Upper lobe of left lung (tissue), 4 donors: ENCODE results near the gene PDLIM4.

Experiments used
- POLR2AphosphoS5 ChIP-seq, 2 donors: sonication (generic); formaldehyde crosslinking; IDR thresholded peaks; one replicate each; pipeline ENCODE4 v1.5.1; 2017; ENCODE audit warnings: antibody characterized with exemption in 2 of 2
- TF ChIP-seq, protein P1 (sequence below), 6 experiments: fragments of 450-650 bp in 4 of 6; fragments of 200-600 bp in 2 of 6; sonication (generic) in 2 of 6; IDR thresholded peaks; one replicate each; pipeline ENCODE4 v1.5.1; 2016 to 2019; ENCODE audit warnings: antibody characterized with exemption in 6 of 6

GRCh38 chr5:132274050-132274792 is 16.7 kb downstream of the PDLIM4 start:
- TF ChIP-seq, protein P1, sequence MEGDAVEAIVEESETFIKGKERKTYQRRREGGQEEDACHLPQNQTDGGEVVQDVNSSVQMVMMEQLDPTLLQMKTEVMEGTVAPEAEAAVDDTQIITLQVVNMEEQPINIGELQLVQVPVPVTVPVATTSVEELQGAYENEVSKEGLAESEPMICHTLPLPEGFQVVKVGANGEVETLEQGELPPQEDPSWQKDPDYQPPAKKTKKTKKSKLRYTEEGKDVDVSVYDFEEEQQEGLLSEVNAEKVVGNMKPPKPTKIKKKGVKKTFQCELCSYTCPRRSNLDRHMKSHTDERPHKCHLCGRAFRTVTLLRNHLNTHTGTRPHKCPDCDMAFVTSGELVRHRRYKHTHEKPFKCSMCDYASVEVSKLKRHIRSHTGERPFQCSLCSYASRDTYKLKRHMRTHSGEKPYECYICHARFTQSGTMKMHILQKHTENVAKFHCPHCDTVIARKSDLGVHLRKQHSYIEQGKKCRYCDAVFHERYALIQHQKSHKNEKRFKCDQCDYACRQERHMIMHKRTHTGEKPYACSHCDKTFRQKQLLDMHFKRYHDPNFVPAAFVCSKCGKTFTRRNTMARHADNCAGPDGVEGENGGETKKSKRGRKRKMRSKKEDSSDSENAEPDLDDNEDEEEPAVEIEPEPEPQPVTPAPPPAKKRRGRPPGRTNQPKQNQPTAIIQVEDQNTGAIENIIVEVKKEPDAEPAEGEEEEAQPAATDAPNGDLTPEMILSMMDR (IDR thresholded peaks at IDR 0.05), result no peak
- no peak for TF ChIP-seq POLR2AphosphoS5 (IDR thresholded peaks at IDR 0.05)
